ENCODE data around the gene MED12L. TPM values are rescaled to one million over a fixed set of nuclear protein-coding genes. Genes with fewer than 3 reads are reported as not detected.

Gene MED12L
- total and polyA plus RNA-seq, 9 donors, result 0.15 to 2.4 (median 0.75) TPM

DNA sequence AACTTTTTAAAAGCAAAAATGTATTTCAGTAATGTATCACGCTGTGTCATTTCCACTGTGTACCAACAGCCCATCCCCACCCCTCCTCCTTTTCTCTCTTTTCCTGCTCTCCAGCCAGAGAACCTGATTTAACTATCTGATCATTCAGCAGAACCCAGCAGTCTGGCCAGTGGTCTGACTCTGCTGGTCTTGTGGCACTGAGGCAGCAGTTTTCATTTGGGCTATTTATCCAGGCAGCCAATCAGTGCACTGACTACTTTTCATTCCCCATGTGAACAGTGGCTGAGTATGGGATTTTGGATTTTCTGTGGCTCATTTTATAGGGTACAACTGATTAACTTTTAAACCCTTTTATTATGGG is 61.2 kb downstream of the MED12L start:
- TF ChIP-seq, protein P1, sequence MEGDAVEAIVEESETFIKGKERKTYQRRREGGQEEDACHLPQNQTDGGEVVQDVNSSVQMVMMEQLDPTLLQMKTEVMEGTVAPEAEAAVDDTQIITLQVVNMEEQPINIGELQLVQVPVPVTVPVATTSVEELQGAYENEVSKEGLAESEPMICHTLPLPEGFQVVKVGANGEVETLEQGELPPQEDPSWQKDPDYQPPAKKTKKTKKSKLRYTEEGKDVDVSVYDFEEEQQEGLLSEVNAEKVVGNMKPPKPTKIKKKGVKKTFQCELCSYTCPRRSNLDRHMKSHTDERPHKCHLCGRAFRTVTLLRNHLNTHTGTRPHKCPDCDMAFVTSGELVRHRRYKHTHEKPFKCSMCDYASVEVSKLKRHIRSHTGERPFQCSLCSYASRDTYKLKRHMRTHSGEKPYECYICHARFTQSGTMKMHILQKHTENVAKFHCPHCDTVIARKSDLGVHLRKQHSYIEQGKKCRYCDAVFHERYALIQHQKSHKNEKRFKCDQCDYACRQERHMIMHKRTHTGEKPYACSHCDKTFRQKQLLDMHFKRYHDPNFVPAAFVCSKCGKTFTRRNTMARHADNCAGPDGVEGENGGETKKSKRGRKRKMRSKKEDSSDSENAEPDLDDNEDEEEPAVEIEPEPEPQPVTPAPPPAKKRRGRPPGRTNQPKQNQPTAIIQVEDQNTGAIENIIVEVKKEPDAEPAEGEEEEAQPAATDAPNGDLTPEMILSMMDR (IDR thresholded peaks at IDR 0.05), result no peak
- TF ChIP-seq POLR2A (IDR thresholded peaks at IDR 0.05) (no peak), EP300 (IDR thresholded peaks at IDR 0.05) (no peak)
- no peaks in the 10 kb centered on the region for H3K27me3 ChIP-seq
- no peaks in the 10 kb centered on the region for H3K9me3 ChIP-seq
- intact Hi-C loops (cut with DNase I), result loop anchor here in 3 of 4 donors (5.0 to 10.0 kb wide), 6 partner anchors 272 to 424 kb away; no protein-coding TSS in a partner anchor
- no peak overlapping the region for H3K27ac ChIP-seq
- WGBS, 3 donors, result 90 to 95% (median 93%) methylated on average over 1 of the region's 1 CpG
- DNase-seq, result no peak
- no peaks in the 10 kb centered on the region for H3K4me1 ChIP-seq (ENCODE audit: insufficient read depth)
- no peak overlapping the region for H3K4me3 ChIP-seq
- H3K36me3 ChIP-seq, result no peaks in the 10 kb centered on the region

DNA sequence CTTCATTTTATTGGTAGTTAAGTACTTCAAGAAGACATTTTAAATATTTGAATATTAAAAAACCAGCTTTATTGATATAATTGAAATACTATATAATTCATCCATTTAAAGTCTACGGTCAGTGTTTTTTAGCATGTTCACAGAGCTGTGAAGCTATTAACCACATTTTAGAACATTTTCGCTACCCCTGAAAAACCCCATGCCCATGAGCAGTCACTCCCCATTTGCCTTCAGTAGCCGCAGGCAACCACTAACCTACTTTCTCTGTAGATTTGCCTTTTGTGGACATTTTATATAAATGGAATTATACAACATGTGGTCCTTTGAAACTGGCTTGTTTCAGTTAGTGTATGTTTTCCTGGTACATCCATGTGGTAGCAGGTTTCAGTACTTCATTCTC is 61.8 kb downstream of the MED12L start:
- no peak overlapping the region for H3K4me3 ChIP-seq
- WGBS, 3 donors, result 88 to 93% (median 93%) methylated on average over 3 of the region's 3 CpGs
- H3K27ac ChIP-seq, result no peak overlapping the region
- H3K4me1 ChIP-seq (ENCODE audit: insufficient read depth), result no peaks in the 10 kb centered on the region
- H3K9me3 ChIP-seq, result no peaks in the 10 kb centered on the region
- H3K36me3 ChIP-seq, result no peaks in the 10 kb centered on the region
- intact Hi-C loops (cut with DNase I), result loop anchor here in 3 of 4 donors (5.0 to 10.0 kb wide), 6 partner anchors 272 to 425 kb away; no protein-coding TSS in a partner anchor
- TF ChIP-seq, protein P1 (IDR thresholded peaks at IDR 0.05), result no peak
- no peak for TF ChIP-seq POLR2A (IDR thresholded peaks at IDR 0.05)
- no peak for TF ChIP-seq EP300 (IDR thresholded peaks at IDR 0.05)
- DNase-seq, result no peak
- no peaks in the 10 kb centered on the region for H3K27me3 ChIP-seq

- TF ChIP-seq POLR2A (IDR thresholded peaks at IDR 0.05) (no peak), EP300 (IDR thresholded peaks at IDR 0.05) (no peak)
- TF ChIP-seq, protein P1 (IDR thresholded peaks at IDR 0.05), result no peak
- Histone ChIP-seq H3K27ac (no peak overlapping the region), H3K4me3 (no peak overlapping the region), H3K27me3 (no peaks in the 10 kb centered on the region), H3K9me3 (no peaks in the 10 kb centered on the region), H3K4me1 (ENCODE audit: insufficient read depth) (peaks cover 4% of the 10 kb centered on the region), H3K36me3 (no peaks in the 10 kb centered on the region)
- 95 to 98% (median 96%) methylated on average over 4 of the region's 4 CpGs for WGBS, 3 donors
- DNase-seq, result no peak
- intact Hi-C loops (cut with DNase I), result no loop called here
These were observed 67.1 kb downstream of the MED12L start for GRCh38 chr3:151152455-151153079.

- no peak overlapping the region for H3K27ac ChIP-seq
- no peak overlapping the region for H3K4me3 ChIP-seq
- H3K36me3 ChIP-seq, result no peaks in the 10 kb centered on the region
- H3K4me1 ChIP-seq (ENCODE audit: insufficient read depth), result peaks cover 4% of the 10 kb centered on the region
- no peaks in the 10 kb centered on the region for H3K9me3 ChIP-seq
- TF ChIP-seq, protein P1 (IDR thresholded peaks at IDR 0.05), result no peak
- TF ChIP-seq POLR2A (IDR thresholded peaks at IDR 0.05) (no peak), EP300 (IDR thresholded peaks at IDR 0.05) (no peak)
- H3K27me3 ChIP-seq, result no peaks in the 10 kb centered on the region
- no peak for DNase-seq
- intact Hi-C loops (cut with DNase I), result no loop called here
- 18 to 44% (median 30%) methylated on average over 6 of the region's 6 CpGs for WGBS, 3 donors
These were observed 69.1 kb downstream of the MED12L start for GRCh38 chr3:151154566-151154965.

All from ovary (tissue), 9 donors.